HG02938 (cell line): ENCODE results near the gene MTMR2.

ENCODE experiments used
- ATAC-seq: cut with Tn5 transposase; IDR thresholded peaks from one replicate; pipeline ENCODE4 v1.9.1; 2021; ENCODE audit warnings: mild to moderate bottlenecking, moderate library complexity; ENCODE audit not compliant: unreplicated experiment

MTMR2 gene

DNA sequence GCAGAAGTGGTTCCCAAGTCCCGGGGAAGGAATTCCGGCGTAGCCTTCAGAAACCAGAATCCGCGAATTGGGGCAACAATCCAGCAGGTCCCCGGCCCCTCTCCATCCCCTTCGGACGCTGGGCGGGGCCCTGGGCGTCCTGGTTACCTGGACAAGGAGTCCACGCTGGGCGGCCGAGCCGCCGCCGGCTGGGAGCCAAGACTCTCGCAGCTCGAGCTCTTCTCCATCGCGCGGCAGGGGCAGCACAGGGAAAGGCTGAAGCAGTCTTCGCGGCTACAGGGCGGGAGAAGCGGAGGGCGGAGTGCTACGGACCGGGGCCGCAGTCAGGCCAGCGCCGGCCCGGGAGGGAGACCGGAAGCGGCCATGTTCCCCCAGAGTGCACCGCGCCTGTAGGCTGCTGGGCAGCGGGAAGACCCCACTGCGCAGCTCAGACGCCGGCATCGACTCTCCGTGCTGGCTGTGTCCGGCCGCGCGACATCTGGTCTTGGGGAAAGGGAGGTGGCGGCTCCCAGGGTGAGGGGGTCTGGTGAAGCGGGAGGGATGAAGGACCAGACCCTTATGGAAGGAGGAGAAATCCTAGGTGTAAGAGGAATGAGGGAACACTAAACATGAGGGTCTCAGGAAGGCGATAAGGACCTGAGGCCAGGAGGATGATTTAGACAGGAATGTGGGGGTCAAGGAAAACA is at the start of gene MTMR2:
Gene MTMR2, minus strand, starts transcription at position 380 of the 686 bp plus-strand sequence. Its CDS starts 153 bp downstream, at position 227.
- ATAC-seq, result peak; percentile 98

DNA sequence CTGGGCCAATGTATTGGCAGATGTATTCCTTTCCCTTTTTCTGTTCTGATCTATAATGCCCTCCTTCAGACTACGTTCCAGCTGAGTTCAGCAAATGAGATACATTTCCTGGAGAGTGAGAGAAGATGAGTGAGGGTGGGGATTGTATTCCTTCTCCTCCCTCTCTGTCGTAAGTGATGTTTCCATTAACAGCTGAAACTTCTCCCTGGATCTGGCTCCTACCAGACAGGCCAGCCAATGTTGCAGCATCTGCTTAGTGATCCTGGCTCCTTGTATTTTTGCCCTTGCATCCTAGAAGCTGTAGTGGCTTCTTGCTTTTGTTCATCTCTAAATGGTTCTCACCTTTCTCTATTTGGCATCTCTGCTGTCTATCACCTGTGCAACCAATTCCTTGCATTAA is 48.2 kb upstream of the MTMR2 start:
- no peak for ATAC-seq

DNA sequence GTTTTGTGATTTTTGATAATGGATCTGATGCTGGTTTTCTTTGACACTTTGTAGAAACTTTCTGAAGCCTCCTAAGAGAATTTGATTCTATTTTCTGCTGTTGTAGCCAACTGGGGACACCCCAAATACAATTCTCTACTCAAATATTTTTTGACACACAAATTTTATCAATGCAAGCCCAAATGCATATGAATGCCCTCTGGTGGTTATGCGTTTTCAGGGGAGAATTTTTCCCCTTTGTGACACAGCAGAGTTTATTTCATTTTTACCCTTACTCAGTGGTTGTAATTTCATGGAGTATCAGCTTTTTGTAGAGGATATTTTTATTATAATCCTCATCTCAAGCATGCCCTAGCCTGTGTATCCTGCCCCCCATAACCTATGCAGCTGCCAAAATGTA is 44.7 kb upstream of the MTMR2 start:
- no peak for ATAC-seq

DNA sequence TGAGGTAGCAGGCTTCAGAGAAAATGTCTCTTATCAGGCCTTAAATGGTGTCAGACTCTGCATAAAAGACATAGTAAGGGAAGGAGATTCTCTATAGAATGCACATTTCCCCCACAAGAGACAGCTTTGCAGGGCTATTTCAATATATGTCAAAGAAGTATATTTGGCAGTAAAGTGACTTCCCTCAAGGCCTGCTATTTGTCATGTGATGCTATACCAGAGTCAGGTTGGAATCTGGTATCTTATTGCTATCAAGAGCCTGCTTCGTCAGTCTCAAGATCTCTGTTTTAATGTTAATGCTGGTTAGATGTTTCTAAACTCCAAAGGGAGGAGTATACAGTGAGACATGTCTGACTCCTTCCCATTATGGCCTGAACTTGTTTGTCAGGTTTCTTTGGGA is 40.4 kb upstream of the MTMR2 start:
- no peak for ATAC-seq

DNA sequence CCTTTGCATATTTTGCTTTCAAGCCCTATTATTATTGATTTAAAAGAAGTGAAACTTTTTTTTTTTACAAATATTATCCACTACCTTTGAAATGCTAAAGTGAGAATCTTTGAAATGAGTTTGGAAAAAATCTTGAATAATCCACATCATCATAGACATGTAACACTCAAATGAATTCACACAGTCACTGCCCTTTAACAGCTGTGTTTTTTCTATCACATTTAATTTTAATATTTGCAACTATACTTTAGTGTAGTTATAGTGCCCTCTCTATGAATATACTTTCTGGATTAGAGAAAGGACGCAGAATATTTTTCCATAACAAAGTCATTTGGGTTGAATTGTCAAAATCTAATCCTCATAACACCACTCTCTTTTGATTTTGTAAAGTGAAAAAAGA is 37.9 kb upstream of the MTMR2 start:
- no peak for ATAC-seq

DNA sequence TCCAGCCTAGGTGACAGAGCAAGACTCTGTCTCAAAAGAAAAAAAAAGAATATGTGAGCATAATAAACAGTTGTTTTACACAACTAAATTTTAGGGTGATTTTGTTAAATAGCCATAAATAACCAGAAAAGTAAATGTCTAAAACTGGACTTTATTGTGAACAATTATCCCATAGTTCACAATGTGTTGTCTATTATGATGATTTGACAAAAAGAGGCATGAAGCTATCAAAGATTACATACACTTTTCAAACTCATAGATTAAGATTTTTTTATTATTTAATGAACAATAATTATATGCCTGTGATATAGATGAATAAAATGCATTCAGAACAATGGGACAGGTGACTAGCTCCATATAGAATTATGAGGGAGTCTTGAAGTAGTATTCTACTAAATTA is 27.0 kb upstream of the MTMR2 start:
- no peak for ATAC-seq

DNA sequence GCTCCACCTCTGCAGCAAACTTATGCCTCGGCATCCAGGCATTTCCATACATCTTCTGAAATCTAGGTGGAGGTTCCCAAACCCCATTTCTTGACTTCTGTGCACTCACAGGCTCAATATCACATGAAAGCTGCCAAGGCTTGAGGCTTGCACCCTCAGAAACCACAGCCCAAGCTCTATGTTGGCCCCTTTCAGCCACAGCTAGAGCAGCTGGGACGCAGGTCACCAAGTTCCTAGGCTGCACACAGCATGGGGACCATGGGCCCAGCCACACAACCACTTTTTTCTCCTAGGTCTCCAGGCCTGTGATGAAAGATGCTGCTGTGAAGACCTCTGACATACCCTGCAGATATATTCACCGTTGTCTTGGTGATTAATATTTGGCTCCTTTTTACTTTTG is 24.7 kb upstream of the MTMR2 start:
- no peak for ATAC-seq

DNA sequence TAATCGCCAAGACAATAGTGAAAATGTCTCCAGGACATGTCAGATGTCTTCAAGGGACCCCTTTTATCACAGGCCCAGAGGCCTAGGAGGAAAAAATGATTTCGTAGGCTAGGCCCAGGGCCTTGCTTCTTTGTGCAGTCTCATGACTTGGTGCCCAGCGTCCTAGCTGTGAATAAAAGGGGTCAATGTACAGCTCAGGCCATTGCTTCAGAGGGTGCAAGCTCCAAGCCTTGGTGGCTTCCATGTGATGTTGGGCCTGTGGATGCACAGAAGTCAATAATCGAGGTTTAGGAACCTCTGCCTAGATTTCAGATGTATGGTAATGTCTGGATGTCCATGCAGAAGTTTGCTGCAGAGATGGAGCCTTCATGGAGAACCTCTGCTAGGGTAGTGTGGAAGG is 20.7 kb upstream of the MTMR2 start:
- no peak for ATAC-seq

DNA sequence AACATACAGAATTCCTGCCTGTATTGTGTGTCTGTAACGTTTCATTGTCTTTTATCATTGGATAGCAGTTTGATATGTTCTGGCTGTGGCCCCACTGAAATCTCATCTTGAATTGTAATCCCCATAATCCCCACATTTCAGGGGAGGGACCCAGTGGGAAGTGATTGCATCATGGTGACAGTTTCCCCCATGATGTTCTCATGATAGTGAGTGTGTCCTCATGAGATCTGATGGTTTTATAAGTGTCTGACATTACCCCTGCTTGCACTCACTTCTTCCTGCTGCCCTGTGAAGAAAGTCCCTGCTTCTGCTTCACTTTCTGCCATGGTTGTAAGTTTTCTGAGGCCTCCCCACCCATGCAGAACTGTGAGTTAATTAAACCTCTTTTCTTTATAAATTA is 19.6 kb upstream of the MTMR2 start:
- no peak for ATAC-seq

DNA sequence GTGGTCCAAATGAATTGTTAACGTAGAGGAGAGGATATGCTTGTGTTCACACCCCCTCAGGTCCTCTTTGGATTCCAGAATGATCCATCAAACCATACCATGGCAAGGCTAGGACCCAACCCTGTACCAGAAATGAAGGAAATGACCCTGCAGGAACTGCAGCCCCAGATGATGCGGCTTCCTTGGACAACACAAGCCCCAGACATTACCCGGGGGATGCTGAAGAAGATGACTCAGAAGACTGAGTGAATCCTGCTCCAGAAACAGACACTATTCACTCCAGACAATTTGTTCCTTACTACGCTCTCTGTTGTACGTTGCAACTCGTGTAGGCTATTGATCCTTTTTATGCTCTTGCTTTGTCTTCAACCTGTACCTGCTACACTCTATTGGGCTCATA is 15.2 kb upstream of the MTMR2 start:
- ATAC-seq, result no peak

DNA sequence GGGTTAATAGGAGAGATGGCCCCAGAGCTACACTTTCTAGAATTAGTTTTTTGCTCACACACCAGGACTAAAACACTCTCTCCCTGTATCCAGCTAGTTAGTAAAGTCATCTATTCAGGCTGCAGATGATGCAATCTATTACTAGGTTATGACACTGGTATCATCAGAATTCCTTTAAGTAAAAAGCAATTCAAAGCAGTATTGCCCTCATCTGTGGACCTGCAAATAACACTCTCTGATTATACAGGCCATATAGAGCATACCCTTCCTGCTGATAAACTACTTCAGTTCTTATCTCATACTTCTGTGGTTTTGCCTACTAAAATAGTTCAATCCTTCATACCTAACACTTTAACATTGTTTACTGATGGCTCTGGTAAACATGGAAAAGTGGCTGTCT is 13.5 kb upstream of the MTMR2 start:
- no peak for ATAC-seq

DNA sequence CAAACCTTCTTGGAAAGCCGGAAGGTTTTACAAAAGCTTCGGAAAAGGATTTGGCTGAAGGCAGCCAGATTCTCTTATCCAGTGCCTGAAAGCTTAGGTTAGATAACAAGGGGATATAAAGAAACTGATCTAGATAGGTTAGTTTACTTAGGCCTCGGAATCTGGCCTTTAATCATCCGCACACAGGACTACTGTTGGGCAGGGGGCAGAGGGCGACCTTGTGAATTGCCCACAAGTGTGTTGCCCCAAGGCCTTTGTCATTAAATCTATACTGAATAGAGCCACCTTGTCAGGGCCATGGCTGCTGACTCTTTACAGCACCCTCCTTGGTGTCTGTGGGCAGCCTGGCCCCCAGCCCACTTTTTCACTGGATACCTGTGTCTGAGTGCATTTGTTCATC is 9.7 kb upstream of the MTMR2 start:
- ATAC-seq, result no peak

DNA sequence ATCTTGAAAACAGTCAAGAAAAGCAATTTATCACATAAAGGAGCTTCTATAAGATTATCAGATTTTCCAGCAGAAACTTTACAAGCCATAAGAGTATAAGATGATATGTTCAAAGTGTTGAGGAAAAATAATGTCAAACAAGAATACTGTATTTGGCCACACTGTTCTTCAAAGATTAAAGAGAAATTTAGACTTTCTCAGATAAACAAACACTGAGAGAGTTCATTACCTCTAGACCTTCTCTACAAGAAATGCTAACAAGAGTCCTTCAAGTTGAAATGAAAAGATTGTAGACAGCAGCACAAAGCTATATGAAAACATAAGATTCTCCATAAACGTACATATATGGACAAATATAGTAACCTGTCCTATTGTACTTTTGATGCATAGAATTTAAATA is 8.0 kb upstream of the MTMR2 start:
- no peak for ATAC-seq

DNA sequence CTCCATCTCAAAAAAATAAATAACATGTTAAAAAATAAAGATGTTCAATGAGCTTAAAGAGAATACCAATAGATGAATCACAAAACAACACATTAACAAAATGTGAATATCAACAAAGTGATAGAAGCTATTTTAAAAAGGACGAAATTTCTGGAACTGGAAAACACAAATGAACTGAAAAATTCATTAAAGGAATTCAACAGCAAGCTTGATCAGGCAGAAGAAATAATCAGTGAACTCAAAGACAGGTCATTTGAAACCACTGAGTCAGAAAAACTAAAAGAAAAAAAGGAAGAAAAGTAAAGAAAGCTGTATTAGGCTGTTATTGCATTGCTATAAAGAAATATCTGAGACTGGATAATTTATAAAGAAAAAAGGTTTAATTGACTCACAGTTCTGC is 7.0 kb upstream of the MTMR2 start:
- ATAC-seq, result no peak

DNA sequence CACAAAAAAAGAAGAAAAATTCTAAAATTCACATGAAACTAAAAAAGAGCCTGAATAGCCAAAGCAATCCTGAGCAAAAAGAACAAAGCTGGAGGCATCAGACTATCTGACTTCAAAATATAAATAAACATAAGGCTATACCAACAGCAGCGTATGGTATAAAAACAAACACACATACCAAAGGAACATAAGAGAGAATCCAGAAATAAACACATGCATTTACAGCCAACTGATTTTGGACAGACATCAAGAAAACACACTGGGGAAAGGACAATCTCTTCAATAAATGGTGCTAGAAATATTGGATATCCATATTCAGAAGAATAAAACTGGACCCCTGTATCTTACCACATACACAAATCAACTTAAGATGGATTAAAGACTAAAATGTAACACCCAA is 2.8 kb upstream of the MTMR2 start:
- no peak for ATAC-seq

DNA sequence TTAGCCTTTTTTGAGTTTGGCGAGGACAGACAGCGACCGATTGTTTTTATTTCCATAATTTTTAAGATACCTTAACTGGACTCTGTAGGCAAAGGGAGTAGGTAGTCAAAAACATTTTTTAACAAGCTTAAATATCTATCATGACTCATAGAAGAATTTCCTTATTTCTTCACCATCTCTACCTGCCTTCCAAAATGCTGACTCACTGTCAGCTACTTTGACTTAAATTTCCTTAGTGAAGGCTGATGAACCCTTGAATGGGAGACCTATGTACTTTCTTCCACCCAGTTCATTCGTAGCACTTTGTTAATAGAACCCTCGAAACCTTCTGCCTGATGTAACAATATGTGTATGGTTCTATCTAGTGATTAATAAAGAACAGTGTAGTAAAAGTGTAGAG is 1.1 kb upstream of the MTMR2 start:
- ATAC-seq, result no peak

DNA sequence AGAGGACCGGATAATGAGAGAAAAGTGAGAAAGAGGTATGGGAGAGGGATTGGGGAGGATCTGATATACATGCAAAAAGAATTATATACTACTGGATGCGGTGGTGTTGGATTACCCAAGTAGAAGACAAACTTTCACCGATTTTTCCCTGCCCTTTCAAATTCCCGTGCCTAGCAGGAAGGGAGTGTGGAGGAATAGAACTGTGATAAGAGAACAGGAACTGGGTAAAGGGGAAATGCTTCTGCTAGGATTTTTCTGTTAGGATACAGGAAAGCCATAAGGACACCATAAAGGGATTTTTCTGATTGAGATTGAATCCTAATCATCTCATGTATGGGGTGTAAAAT is 480 bp upstream of the MTMR2 start:
- ATAC-seq, result peak; percentile 7

DNA sequence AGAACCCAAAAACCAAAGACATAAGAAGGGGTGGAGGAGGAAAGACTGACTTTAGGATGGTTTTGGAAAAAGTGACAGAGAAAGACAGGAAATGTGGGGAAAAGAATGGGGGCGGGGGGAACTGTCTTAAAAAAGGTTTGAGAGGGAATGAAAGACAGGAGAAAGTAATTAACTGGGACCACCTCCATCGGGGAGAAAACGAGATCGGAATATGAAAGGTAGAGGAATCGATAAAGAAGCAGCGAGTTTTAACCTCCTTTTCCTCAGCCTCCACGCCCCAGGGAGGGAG is 524 bp downstream of the MTMR2 start:
- no peak for ATAC-seq

DNA sequence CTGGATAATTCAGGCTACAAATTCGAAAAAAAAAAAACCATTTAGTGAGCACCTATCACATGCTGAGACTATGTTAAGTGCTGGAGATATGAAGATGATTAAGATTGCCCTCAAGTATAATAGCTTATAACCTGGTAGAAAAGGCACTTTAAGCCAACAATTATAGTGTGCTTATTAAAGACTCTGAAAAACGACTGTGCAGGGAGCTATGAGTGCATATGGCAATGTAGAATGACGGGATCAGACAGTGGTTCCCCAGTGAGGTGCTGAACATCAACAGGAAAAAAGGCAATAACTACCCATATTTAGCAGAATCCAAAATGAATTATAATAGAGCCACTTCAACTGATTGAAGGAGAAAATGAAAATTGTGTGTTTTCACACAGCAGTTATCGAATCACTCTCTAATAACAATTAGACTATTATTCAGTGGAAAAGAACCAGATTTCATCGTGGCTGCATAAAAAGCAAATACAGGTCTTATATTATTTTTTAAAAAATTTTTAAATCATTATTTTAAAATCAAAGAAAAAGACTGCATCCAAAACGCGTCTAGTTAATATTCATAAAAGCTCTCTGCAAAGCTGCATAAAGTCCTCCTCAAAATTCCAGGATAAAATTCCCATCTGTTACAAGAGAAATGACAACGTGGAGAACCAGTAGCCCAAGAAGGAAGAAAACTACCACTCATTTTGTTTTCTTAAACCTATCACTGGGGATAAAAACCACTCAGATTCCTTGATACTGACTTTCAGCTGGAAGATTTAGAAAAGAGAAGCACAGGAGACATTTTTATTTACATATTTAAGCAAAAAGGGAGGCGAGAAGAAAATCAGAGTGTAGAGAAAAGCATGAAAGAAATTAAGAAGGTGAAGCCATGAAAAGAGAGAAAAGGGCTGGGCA is 1.1 kb downstream of the MTMR2 start:
- no peak for ATAC-seq

DNA sequence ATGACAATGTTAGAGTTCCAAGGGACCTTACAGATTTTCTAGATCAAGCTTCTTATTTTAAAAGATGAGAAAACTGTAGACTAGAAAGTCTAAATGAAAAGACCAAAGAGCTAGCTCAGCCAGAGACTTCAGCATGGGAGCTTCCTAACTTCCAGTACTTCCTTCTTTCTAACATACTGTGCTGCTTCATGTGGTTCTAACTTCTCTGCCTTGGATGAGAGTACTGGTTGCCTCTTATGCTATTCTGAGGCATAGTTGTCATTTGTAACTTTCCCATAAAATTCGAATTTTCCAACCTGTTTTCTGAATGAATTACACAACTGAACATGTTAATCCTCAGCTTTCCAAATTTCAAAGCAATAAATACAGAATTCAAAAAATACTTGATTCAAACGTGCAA is 1.8 kb downstream of the MTMR2 start:
- ATAC-seq, result no peak

DNA sequence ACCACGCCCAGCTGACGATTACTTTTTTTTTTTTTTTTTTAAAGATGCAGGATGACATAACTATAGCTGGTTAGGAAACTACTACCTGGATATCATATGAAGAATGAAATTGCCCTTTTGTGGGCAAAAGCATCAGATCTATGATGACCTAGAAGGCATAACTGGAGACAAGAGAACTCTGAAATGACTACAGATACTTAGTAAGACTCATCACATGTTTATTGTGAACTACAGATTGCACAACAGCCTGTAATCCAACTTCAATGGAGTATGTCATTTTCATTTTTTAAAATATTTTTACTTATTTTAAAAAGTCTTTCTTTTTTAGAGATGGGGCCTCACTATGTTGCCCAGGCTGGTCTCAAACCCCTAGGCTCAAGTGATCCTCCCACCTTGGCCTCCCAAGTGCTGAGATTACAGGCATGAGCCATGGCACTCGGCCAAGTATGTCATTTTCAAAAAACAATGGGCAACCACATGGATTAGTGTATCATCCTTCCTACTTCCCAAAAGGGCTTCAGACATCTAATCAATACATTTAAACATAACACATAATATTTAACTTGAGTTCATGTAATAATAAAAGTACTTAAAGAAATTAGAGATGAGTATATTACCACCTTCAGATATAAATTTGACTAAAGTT is 3.3 kb downstream of the MTMR2 start:
- ATAC-seq, result no peak

DNA sequence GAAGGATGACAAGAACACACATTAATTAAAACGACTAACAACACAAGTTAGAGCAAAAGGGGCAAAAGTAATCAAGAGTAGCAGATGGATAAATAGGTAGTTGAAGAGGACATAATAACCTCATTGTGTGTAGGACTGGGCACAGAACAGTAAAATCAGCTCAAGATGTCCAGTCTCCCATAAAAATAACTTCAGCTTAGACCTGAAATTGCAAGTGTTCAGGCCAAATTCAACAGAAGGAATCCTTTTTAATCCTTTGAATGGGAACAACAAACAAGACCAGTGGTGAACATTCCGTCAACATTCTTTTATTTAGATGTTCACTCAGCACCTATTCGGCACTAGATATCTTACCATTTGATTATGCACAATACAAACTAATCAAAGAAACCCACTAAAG is 4.4 kb downstream of the MTMR2 start:
- no peak for ATAC-seq
